GM18951 (cell line): ENCODE measurements around the gene TENT4B.

Experiments used
- POLR2A ChIP-seq: IDR thresholded peaks from 4 replicates; pipeline ENCODE4 v1.6.1; 2011; ENCODE audit warnings: mild to moderate bottlenecking; ENCODE audit not compliant: insufficient read length, insufficient read depth; ENCODE audit errors: extremely low read depth
- in situ Hi-C: fragments of 300-500 bp; cut with MboI; formaldehyde crosslinking; loops from one replicate; pipeline ENCODE4 v1.12.0; 2022; ENCODE audit warnings: low sequenced_read_pairs, mixed read lengths, inconsistent platforms; ENCODE audit not compliant: unreplicated experiment

The TENT4B gene

GRCh38 chr16:50251375-50252081 lies 98.4 kb downstream of the TENT4B start:
- no peak for TF ChIP-seq POLR2A
- in situ Hi-C loops = no loop called here

DNA sequence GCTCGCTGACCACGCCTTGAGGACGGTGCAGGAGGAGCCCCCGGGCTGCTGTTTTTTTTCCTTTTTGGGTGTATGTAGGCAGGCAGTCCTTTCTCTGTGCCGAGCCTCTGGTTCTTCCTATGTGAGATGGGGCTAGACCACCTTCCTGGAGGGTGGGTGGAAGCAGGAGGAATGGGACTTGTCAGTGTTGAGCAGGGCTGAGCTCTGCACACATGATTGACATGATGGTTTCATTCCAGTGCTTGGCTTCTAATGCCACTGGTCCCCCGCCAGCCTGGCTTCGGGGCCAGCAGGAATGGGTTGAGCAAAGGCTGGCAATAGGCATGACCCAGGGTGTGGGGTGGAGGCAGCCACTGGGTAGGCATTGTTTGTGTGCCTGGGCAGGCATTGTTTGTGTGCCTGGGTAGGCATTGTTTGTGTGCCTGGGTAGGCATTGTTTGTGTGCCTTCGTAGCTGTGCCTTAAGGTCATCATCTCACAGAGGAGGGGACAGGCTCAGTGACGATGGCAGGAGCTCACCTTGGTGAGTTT lies 99.0 kb downstream of the TENT4B start:
- in situ Hi-C loops = no loop called here
- TF ChIP-seq POLR2A = no peak

GRCh38 chr16:50252874-50253513 lies 99.9 kb downstream of the TENT4B start:
- in situ Hi-C loops = no loop called here
- TF ChIP-seq POLR2A = no peak

- in situ Hi-C loops = no loop called here
- TF ChIP-seq POLR2A = no peak
Observed at GRCh38 chr16:50253514-50253910, 100.4 kb downstream of the TENT4B start.

- no peak for TF ChIP-seq POLR2A
- in situ Hi-C loops = no loop called here
Observed at GRCh38 chr16:50254072-50254471, 101.0 kb downstream of the TENT4B start.

- no peak for TF ChIP-seq POLR2A
Observed at GRCh38 chr16:50255538-50255937, 102.4 kb downstream of the TENT4B start.

GRCh38 chr16:50256604-50257003 lies 103.5 kb downstream of the TENT4B start:
- TF ChIP-seq POLR2A = no peak
- in situ Hi-C loops = no loop called here

More at GRCh38 chr16:50255538-50255937, 102.4 kb downstream of the TENT4B start:
- in situ Hi-C loops = no loop called here

GRCh38 chr16:50257876-50258275 lies 104.8 kb downstream of the TENT4B start:
- in situ Hi-C loops = no loop called here

DNA sequence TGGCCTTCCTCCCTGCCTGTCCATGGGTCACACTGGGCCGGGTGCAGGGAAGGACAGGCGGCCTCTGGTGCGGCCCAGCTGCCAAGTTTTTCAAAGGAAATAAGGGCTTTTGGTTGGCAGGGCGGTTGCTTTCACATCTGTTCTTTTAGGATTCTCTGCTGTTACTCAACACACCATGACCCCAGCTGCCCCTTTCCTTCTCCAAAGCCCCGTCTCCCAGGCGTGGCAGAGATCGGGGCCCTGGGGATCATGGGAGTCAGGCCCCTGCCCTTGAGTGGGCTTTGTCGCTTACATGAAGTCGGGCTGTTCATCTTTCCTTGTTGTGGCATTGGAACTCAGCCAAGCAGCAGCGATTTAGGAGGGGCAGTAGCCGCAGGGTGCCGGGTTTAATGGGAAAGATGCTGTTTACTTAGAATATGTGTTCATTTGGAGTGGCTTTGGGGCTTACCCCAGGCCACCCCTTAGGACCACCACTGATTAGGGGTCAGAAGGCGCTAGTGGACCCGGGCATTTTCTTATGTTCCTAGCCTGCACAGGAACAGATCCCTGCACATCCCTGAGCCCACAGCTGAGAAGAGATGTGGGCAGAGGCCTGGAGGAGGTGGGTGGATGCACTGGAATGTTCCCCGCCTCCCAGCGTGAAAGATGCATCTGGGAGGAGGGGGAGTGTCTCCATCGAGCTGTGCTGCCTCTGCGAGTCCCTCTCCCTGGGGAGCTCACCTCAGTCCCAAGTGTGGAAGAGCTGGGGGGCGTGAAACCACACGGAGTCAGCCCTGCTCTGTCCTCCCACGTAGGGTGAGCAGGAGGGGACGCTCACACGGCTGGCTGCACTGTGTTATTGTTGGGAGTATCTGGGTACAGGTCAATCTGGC lies 106.5 kb downstream of the TENT4B start:
- TF ChIP-seq POLR2A = no peak
- in situ Hi-C loops = no loop called here

More at GRCh38 chr16:50257876-50258275, 104.8 kb downstream of the TENT4B start:
- TF ChIP-seq POLR2A = no peak

DNA sequence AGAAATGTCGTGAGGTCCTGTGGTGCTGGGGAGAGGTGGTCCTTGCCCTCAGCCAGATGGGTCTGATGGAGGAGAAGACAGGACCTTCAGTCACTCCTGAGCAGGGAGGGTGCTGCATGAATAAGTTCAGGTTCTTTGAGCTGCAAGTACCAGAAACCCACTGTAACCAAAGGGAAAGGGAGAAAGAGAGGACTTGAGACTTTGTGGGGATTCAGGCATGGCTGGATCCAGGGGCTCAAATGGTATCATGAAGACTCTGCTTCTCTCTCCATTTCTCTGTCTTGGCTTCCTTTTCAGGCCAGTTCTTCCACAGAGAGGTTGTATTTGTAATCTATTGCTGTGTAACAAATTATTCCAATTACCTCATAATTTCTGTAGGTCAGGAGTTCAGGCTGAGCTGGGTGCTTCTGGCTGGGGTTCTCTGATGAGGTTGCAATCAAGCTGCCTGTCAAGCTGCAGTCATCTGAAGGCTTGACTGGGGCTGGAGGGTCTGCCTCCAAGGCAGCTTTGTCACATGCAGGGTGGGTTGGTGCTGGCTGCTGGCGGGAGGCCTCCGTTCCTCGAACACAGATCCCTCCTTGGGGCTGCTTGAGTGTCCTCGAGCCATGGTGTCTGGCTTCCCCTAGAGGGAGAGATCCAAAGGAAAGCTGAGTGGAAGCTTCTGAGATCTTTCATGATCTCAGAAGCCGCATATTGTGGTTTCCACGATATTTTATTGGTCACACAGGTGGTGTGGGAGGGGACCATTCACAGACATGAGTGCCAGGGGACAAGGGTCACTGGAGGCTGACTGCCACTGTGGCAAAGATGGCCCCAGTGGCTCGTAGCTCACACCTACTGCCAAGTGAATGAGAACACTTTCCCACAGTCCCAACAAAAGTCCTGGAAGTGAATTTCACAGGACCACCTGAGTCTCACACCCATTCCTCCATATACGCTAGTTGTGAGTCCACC lies 107.4 kb downstream of the TENT4B start:
- in situ Hi-C loops = no loop called here
- no peak for TF ChIP-seq POLR2A

DNA sequence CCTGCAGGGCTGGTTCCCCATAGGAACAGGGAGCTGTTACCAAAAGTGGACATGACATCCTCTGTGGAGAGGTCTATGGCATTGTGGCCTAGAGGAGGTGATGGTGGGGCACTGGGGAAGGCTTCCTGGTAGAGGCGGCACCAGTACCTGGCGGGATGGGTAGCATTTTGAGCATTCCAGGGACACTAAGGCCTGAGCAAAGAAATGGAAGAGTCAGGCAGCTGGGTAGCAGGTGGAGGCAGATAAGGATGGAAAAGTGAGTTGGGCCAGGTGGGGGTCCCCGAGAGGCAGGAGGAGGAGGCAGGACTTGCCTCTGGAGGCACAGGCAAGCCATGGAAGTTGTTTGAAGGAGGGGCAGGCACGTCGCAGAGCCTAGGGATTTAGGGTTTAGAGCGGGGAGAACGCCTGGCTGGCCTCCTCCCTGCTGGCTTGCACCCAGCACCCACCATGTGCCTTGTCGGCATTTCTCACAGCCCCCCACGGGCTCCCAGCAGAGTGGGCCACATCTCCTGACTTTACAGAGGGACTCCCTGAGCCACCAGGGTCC lies 108.1 kb downstream of the TENT4B start:
- no peak for TF ChIP-seq POLR2A
- in situ Hi-C loops = no loop called here

GRCh38 chr16:50261707-50262235 lies 108.7 kb downstream of the TENT4B start:
- no peak for TF ChIP-seq POLR2A
- in situ Hi-C loops = no loop called here
